ENCODE measurements around the gene TMEM82.

DNA sequence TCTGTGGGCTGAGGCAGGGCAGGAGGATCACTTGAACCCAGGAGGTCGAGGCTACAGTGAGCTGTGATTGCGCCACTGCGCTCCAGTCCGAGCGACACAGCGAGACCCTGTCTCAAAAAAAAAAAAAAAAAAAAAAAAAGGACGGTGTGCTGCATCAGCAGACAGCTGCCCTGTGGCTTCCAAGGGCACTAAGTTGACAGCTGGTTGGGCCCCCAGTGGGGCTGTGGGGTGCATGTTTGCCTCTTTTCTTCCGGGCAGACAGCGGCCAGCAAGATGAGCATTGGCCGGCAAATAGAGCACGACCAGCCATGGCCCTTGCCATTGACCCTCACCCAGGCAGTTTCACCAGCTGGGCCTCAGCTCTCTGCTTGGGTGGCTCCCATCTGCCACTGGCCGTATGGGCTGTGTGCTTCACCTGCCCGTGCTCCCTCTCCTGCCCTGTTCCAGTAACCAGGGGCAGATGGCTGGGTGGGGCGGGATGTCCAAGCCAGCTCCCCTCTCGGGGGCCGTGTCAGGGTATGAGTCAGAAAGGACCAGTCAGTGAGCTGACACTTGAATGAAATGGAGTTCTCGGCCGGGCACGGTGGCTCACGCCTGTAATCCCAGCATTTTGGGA is 18.6 kb upstream of the TMEM82 start:
- TF ChIP-seq SUZ12 (IDR thresholded peaks at IDR 0.05; ENCODE audit: extremely low read depth, insufficient read depth, insufficient read length) (no peak), ZNF274 (IDR thresholded peaks at IDR 0.05; ENCODE audit: low read depth, low read length) (no peak)

All from NT2/D1 (cell line).